Activated CD4-positive, alpha-beta T cell treated with anti-CD3 and anti-CD28 coated beads, Interleukin-2, Interleukin-4, amounts not matched to agents 100 ng/mL and 50 ng/mL, durations not matched to agents 16 hours and 8 hours (primary cell): ENCODE data around the gene LAMA3.
"Not testable (repeated sequence)": the region's sequence is repeated elsewhere in the genome, so short reads cannot be mapped to it uniquely, and the experiment has no call there.

Experiments
- DNase-seq: peaks from one replicate; pipeline ENCODE4 v3.0.0-alpha.2; 2020; ENCODE audit warnings: low spot score

The LAMA3 gene

DNA sequence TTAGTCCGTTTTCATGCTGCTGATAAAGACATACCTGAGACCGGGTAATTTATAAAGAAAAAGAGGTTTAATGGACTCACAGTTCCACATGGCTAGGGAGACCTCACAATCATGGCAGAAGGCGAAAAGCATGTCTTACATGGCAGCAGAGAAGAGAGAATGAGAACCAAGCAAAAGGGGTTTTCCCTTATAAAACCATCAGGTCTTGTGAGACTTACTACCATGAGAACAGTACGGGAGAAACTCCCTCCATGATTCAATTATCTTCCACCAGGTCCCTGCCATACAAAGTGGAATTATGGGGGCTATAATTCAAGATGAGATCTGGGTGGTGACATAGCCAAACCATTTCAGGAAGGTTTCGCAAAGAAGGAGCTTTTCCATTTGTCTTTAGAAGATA lies 44.0 kb downstream of the LAMA3 start:
- not testable (repeated sequence) for DNase-seq

DNA sequence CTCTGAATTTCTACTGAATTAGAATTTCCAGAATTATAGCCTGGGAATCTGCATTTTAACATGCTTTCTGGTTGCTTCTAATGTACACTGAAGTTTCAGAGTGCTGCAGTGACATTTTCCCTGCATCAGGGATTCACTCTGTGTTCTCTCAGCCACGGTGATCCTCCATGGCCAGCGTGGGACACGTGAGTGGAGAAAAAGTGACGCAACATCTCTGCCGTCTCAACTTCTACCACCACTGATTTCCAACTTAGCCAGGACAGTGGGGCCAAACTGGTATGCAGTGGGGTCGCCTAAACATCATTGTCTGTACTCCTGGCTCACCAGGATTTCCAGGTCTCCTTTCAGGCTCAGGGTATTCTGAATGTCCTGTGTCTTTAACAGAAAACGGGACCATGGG lies 44.6 kb downstream of the LAMA3 start:
- no peak for DNase-seq

DNA sequence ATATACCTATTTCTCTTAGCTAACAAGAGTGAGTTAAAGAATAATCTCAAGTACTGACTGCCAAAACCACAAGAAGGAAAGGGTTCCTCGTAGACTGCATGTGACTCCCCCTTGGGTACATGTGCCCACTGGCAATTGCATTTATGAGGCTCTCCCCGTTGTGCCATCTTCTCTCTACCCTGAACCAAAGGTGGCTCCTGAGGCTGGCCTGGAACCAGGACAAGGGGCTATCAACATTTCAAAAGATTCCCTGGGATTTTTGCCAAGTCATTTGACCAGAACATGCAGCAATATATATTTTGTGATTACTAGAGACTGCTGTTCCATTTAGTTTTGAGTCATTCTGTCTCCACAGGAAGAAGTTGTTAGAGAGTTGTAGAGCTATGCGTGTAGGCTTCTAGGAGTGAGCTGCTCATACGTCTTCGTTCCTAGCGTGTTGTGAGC lies 45.8 kb downstream of the LAMA3 start:
- DNase-seq: peak; percentile 7

DNA sequence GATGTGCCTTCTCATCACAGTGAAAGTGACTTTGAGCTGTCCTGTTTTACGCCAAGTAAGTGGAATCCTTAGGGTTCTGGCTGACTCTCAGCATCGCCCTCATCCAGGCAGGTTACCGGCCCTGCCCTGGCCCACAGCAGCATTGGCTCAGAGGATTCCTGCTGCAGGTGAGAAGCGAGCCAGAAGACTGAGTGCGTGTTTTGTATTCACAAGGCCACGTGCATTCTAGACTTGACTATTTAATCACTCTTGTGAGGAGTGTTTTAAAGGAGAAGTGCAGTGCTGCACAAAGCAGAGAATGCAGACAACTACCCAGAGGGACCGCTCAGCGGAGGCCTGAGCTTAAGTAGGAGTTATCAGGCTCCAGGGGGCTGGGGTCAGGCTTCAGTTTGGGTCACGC lies 48.3 kb downstream of the LAMA3 start:
- no peak for DNase-seq

- no peak for DNase-seq
Measured at GRCh38 chr18:23738151-23738550, 48.9 kb downstream of the LAMA3 start.

DNA sequence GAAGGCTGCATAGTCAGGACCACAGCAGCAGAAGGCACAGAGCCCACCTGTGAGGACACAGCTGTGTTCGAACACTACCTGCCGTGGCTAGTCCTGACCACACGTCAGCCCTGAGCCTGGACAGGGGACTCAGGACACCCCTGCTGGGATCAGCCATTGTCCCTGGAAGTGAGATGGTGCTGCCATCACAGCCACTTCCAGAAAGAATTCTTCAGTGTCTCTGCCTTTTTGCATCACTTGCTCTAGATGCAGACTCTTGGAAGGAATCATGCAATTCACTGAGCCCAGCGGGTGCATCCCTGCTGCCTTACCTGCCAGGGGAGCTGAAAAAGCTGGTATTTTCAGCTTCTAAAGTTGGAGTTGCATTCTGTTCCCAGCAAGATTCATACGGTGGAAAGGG lies 49.3 kb downstream of the LAMA3 start:
- no peak for DNase-seq

DNA sequence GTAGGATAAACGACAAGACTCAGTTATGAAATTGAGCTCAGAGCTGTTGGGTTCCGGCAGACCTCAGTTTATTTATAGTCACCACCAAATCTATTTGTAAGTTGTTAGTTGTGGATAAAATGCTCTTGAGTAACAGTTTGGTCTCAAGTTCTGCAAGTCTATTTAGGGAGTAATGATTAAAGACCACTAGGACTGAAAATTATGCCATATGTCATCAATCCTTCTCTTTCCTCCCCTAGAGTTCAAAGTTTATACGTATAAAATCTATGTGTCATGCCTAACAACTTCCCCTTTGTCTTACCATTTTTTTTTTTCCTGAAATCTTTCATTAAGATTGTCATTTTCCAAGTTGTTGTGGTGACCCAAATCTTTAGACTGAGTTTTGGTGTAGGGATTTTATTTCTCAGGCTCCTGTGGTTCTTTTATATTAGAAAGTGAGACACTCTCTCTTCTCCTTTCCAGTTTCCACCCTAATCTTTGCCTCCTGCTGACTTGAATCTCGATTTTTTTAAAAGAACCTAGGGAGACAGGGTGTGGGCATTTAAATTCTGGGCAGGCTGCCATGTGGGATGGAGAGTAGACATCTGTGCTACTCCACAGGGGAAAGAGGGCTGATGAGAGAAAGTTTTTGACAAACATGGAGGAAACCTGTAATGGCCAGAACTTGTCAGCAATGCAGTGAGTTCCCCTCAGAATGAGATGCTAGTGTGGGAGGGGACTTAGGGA lies 51.0 kb downstream of the LAMA3 start:
- no peak for DNase-seq

- DNase-seq: peak; percentile 55
Measured at GRCh38 chr18:23741967-23742366, 52.7 kb downstream of the LAMA3 start.

- no peak for DNase-seq
Measured at GRCh38 chr18:23743733-23744333, 54.6 kb downstream of the LAMA3 start.

- no peak for DNase-seq
Measured at GRCh38 chr18:23745366-23745765, 56.1 kb downstream of the LAMA3 start.

DNA sequence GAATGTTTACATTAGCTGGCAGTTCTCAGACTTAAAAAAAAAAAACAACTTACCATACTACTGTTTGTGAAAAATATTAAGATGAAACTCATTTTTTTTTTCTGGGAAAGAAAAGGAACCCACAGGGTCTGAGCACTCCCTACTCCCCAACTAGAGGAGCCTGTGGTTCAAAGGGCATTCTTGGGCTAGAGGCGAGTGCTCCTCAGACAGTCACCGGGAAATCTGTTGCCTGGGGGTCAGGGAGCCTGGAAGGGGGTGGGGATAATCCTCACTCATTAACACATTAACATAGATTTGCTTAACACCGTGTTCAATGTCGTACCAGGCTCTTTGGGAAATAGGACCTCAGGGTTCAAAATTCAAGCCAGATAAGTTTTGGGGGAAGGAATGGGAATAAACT lies 57.6 kb downstream of the LAMA3 start:
- no peak for DNase-seq

DNA sequence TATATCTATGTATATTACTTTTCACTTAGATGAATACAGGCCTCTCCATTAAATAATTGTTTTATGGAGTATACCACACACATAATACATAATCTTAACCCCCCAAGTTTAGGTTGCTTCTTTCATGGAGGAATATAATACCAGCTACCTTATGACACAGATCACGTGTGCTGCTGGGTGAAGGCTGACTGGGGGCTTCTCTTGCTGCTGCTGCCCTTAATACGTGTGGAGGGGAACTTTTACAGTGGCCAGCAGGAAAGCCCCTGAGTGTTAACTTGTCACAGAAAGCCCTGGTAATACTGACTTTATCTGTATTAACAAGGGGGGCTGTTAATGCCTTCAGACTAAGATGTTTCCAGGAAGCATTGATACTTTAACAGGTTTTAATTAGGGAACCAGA lies 63.1 kb downstream of the LAMA3 start:
- no peak for DNase-seq

- no peak for DNase-seq
Measured at GRCh38 chr18:23752796-23753195, 63.5 kb downstream of the LAMA3 start.

- DNase-seq: no peak
Measured at GRCh38 chr18:23756590-23757436, 67.6 kb downstream of the LAMA3 start.

GRCh38 chr18:23757437-23757733 lies 68.1 kb downstream of the LAMA3 start:
- DNase-seq: no peak

DNA sequence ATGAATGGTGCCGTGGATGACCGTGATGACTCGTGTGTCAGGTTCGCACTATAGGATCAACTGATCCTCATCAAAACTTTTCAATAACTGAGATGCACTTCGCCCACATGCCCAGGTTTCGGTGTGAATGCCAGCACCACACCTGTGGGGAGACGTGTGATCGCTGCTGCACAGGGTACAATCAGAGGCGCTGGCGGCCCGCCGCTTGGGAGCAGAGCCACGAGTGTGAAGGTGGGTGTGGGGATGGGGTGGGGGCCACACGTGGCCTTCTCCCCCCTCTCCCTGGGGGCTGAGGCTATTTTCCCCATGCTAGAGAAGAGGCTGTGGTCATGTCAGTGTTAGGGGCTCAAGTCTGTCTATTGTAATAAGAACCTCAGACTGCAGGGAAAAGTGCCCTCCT lies 69.0 kb downstream of the LAMA3 start:
- DNase-seq: no peak

DNA sequence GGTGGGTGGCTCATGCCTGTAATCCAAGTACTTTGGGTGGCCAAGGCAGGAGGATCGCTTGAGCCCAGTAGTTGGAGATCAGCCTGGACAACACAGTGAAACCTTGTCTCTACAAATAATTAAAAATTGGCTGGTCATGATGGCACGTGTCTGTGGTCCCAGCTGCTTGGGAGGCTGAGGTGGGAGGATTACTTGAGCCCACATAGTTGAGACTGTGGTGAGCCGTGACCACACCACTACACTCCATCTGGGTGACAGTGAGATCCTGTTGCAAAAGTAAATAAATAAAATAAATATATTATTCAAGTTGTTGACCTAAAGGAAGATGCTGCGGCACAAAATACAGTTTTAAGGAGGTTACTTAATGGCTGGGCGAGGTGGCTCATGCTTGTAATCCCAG lies 72.7 kb downstream of the LAMA3 start:
- no peak for DNase-seq

GRCh38 chr18:23763343-23763742 lies 74.1 kb downstream of the LAMA3 start:
- DNase-seq: no peak

- no peak for DNase-seq
Measured at GRCh38 chr18:23765931-23766330, 76.7 kb downstream of the LAMA3 start.

- no peak for DNase-seq
Measured at GRCh38 chr18:23772327-23773024, 83.2 kb downstream of the LAMA3 start.

DNA sequence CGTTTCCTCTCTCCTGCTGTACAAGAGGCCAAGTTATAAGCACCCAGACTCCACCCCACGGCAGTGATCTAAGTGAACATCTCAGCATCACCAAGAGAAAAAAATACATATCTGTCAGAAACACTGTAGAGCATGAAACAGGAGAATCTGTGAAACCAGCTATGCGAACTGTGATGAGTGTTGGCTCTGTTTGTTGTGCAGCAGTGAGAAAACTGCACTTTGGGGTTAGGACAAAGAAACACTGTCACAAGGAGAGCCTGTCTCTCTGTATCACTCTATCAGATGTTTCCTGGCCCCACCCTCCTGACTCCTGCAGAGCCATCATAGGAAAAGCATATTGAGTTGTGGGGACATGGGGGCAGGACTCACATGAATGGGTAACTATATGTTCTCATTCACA lies 87.1 kb downstream of the LAMA3 start:
- DNase-seq: no peak

DNA sequence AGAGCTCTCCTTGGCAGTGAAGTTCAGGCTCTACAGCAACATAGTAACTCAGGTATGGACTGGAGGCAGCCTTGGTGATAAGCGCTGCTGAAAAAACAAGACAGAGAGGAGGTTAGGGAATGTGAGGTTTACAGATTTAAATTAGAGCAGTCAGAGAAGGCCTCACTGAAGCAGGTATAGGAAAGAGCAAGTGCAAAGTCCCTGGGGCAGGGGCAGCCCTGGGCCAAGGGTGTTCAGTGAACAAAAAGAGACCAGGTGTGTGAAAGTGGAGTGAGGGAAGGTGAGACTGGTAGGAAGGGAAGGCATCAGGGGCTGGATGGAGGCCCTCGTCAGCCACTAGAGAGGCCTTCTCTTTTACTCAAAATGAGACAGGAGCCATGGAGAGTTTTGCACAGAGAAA lies 89.6 kb downstream of the LAMA3 start:
- DNase-seq: no peak
